ENCODE measurements around the gene SLC17A7. TPM values are rescaled to one million over a fixed set of nuclear protein-coding genes. Genes with fewer than 3 reads are reported as not detected.
A peak's percentile ranks its signal among the peaks of the same experiment; 100 is the strongest.

The SLC17A7 gene
- total and polyA plus RNA-seq, 2 of the 4 experiments (the other 2 are of a cell fraction), result 0.03 TPM; not detected in 1

GRCh38 chr19:49463960-49464740, 22.8 kb upstream of the SLC17A7 start:
- no peak overlapping the region for H4K91ac ChIP-seq (ENCODE audit: insufficient read depth, low read depth, low read length)
- H2BK120ac ChIP-seq (ENCODE audit: low read depth, low read length), result no peak overlapping the region
- peak overlapping the region; percentile 21 for H2AFZ ChIP-seq (replicated peaks; ENCODE audit: low read length, poor library complexity)
- H2BK15ac ChIP-seq (ENCODE audit: low read depth, low read length), result no peak overlapping the region
- WGBS, 2 experiments (ENCODE audit: extremely low coverage in 2 of 2, insufficient read length in 1 of 2), result 88% methylated on average over 20 of the region's 39 CpGs; no CpG with 5 or more reads in 1 of the 2 experiments
- H3K18ac ChIP-seq (ENCODE audit: low read depth, low read length), result no peak overlapping the region
- no peak overlapping the region for H2BK20ac ChIP-seq (ENCODE audit: low read depth, low read length)
- H3K27ac ChIP-seq (ENCODE audit: insufficient read depth, low read length), result no peak overlapping the region
- CTCF ChIA-PET, result no interaction called here
- POLR2A ChIA-PET (ENCODE audit: unreplicated experiment), result no interaction called here
- no peak for DNase-seq
- no peak overlapping the region for H3K23ac ChIP-seq (ENCODE audit: low read depth, low read length)
- in situ Hi-C loops (cut with MboI; ENCODE audit: low sequenced_read_pairs) (no loop called here), intact Hi-C loops (cut with micrococcal nuclease) (no loop called here), dilution Hi-C loops (cut with HindIII; ENCODE audit: low sequenced_read_pairs, unreplicated experiment) (no loop called here)
- H3K9me3 ChIP-seq (ENCODE audit: control insufficient read depth, insufficient read depth, low read length), result no peaks in the 10 kb centered on the region
- H3K4me2 ChIP-seq (ENCODE audit: low read depth, low read length), result no peak overlapping the region
- H3K14ac ChIP-seq (replicated peaks; ENCODE audit: low read depth, low read length), result no peak overlapping the region
- H3K9me1 ChIP-seq (ENCODE audit: insufficient read depth, low read length), result peaks cover 2% of the 10 kb centered on the region; the same call in 1 of the 2 replicates
- no peak overlapping the region for H2BK5ac ChIP-seq (ENCODE audit: low read depth, low read length, poor library complexity, severe bottlenecking)
- H3K4ac ChIP-seq (ENCODE audit: low read depth, low read length), result no peak overlapping the region
- H2AK5ac ChIP-seq (ENCODE audit: low read depth, low read length), result no peak overlapping the region
- no peak overlapping the region for H3K9ac ChIP-seq (ENCODE audit: low read depth, low read length)
- H3K56ac ChIP-seq (ENCODE audit: extremely low read depth, insufficient read depth, low read length), result no peak overlapping the region
- peaks cover 10% of the 10 kb centered on the region for H3K36me3 ChIP-seq (ENCODE audit: control insufficient read depth, insufficient read depth, low read length)
- no peak overlapping the region for H3K4me3 ChIP-seq (ENCODE audit: insufficient read depth, low read depth, low read length)
- no peaks in the 10 kb centered on the region for H4K20me1 ChIP-seq (ENCODE audit: insufficient read depth, low read length)
- H3K27me3 ChIP-seq (ENCODE audit: control insufficient read depth, insufficient read depth, low read length), result no peaks in the 10 kb centered on the region
- ATAC-seq (ENCODE audit: low read depth), result no peak
- H2AK9ac ChIP-seq (replicated peaks; ENCODE audit: low read depth, low read length, poor library complexity), result no peak overlapping the region
- no peaks in the 10 kb centered on the region for H3K79me1 ChIP-seq (ENCODE audit: low read depth in 1 of 2, low read length in 2 of 2)
- no peak overlapping the region for H4K8ac ChIP-seq (ENCODE audit: low read depth in 2 of 2, low read length in 2 of 2)
- no TSS peak for BruUV-seq (replicated peaks)
- no peak for TF ChIP-seq CEBPB (IDR thresholded peaks at IDR 0.05; ENCODE audit: low read depth, low read length)
- no peak for TF ChIP-seq RFX5 (IDR thresholded peaks at IDR 0.05; ENCODE audit: low read depth, low read length)
- no peak for TF ChIP-seq ELK1 (IDR thresholded peaks at IDR 0.05; ENCODE audit: borderline replicate concordance, low read depth, low read length)
- no peak for TF ChIP-seq SMC3 (IDR thresholded peaks at IDR 0.05; ENCODE audit: low read depth, low read length)
- TF ChIP-seq RCOR1 (IDR thresholded peaks at IDR 0.05; ENCODE audit: insufficient replicate concordance, low read length), result no peak
- TF ChIP-seq FOS (IDR thresholded peaks at IDR 0.05; ENCODE audit: low read depth, low read length), result no peak
- no peak for TF ChIP-seq USF2 (IDR thresholded peaks at IDR 0.05; ENCODE audit: low read depth, low read length)
- no peak for TF ChIP-seq CHD1 (IDR thresholded peaks at IDR 0.05; ENCODE audit: low read depth, low read length)
- H4K5ac ChIP-seq (ENCODE audit: low read depth, low read length), result no peak overlapping the region
- H3K4me1 ChIP-seq (ENCODE audit: control insufficient read depth, insufficient read depth, low read length), result peaks cover 2% of the 10 kb centered on the region; the same call in 1 of the 2 replicates

Data from IMR-90 (cell line).